Tibial nerve (tissue), 4 donors: ENCODE results near the gene PSPH. TPM values are rescaled to one million over a fixed set of nuclear protein-coding genes. Genes with fewer than 3 reads are reported as not detected.
"Not testable (repeated sequence)": the region's sequence is repeated elsewhere in the genome, so short reads cannot be mapped to it uniquely, and the experiment has no call there.

Source experiments
- DNase-seq, 2 donors: peaks; one replicate each; pipeline ENCODE4 v3.0.0-alpha.2; 2019; ENCODE audit warnings: low spot score in 2 of 2
- H3K27ac ChIP-seq, 4 donors: fragments of 200-600 bp; sonication (generic) in 3 of 4; one replicate each; pipeline ENCODE4 v1.5.1; 2017 to 2019; ENCODE audit warnings: mild to moderate bottlenecking in 1 of 4
- H3K27me3 ChIP-seq, 2 donors: fragments of 200-600 bp; sonication (generic) in 1 of 2; one replicate each; pipeline versions ENCODE4 v1.5.1 to v1.6.0; 2017 to 2019
- H3K36me3 ChIP-seq, 3 donors: fragments of 200-600 bp; sonication (generic); one replicate each; pipeline ENCODE4 v1.5.1; 2018 to 2019
- H3K4me1 ChIP-seq, 4 donors: fragments of 200-600 bp; sonication (generic) in 3 of 4; one replicate each; pipeline ENCODE4 v1.5.1; 2017 to 2019
- H3K4me3 ChIP-seq, 4 donors: fragments of 200-600 bp; sonication (generic) in 3 of 4; one replicate each; pipeline ENCODE4 v1.5.1; 2017 to 2019; ENCODE audit warnings: mild to moderate bottlenecking in 1 of 4, moderate library complexity in 1 of 4
- H3K9me3 ChIP-seq, 4 donors: fragments of 200-600 bp; sonication (generic) in 3 of 4; one replicate each; pipeline ENCODE4 v1.5.1; 2017 to 2019
- CTCF ChIP-seq, 5 experiments: fragments of 200-600 bp in 3 of 5; fragments of 450-650 bp in 2 of 5; sonication (generic) in 3 of 5; IDR thresholded peaks; one replicate each; pipeline ENCODE4 v1.5.1; 2016 to 2019; ENCODE audit warnings: antibody characterized with exemption in 5 of 5, mild to moderate bottlenecking in 3 of 5, moderate library complexity in 2 of 5
- EP300 ChIP-seq, 2 donors: sonication (generic); formaldehyde crosslinking; IDR thresholded peaks; one replicate each; pipeline ENCODE4 v1.6.1; 2017; ENCODE audit warnings: antibody characterized with exemption in 2 of 2, mild to moderate bottlenecking in 1 of 2
- POLR2A ChIP-seq, 2 donors: fragments of 450-650 bp; IDR thresholded peaks; one replicate each; pipeline ENCODE4 v1.6.1; 2017; ENCODE audit warnings: antibody characterized with exemption in 2 of 2, mild to moderate bottlenecking in 2 of 2, moderate library complexity in 2 of 2
- WGBS, 2 donors: methylation state at CpG; one replicate each; pipeline ENCODE4 v1.1.5; 2018; 5-methylcytosine and 5-hydroxymethylcytosine counted together
- total RNA-seq, 4 donors: library from RNA; depleted of rRNA; stranded (reverse); fragments of >200 nt; gene quantifications; one replicate each; pipeline ENCODE4 v1.1.0, GENCODE V29; 2016

Gene PSPH
- total RNA-seq, 4 donors from 2014 or later: 14.9 to 39.8 (median 25.1) TPM

- Histone ChIP-seq H3K36me3 (peaks cover 0 to 58% (median 13%) of the 10 kb centered on the region in 3 donors), H3K9me3 (no peaks in the 10 kb centered on the region), H3K27me3 (no peaks in the 10 kb centered on the region), H3K4me1 (peaks cover 0 to 29% (median 7%) of the 10 kb centered on the region in 4 donors), H3K27ac (no peak overlapping the region), H3K4me3 (no peak overlapping the region)
- DNase-seq: no peak
- 77 to 88% methylated on average over 2 of the region's 2 CpGs for WGBS, 2 donors
- no peak for TF ChIP-seq EP300 (IDR thresholded peaks at IDR 0.05)
- no peak for TF ChIP-seq POLR2A (IDR thresholded peaks at IDR 0.05)
- no peak for TF ChIP-seq CTCF (IDR thresholded peaks at IDR 0.05)
Observed at GRCh38 chr7:56053993-56054392, 2.7 kb upstream of the PSPH start.

GRCh38 chr7:56053379-56053778, 2.1 kb upstream of the PSPH start:
- Histone ChIP-seq H3K4me3 (no peak overlapping the region), H3K4me1 (peaks cover 0 to 35% (median 7%) of the 10 kb centered on the region in 4 donors), H3K27ac (no peak overlapping the region), H3K27me3 (no peaks in the 10 kb centered on the region), H3K36me3 (peaks cover 0 to 52% (median 11%) of the 10 kb centered on the region in 3 donors), H3K9me3 (no peaks in the 10 kb centered on the region)
- no peak for DNase-seq
- no peak for TF ChIP-seq POLR2A (IDR thresholded peaks at IDR 0.05)
- no peak for TF ChIP-seq CTCF (IDR thresholded peaks at IDR 0.05)
- TF ChIP-seq EP300 (IDR thresholded peaks at IDR 0.05): no peak
- WGBS, 2 donors: 84 to 91% methylated on average over 9 of the region's 9 CpGs

- Histone ChIP-seq H3K4me1 (peaks cover 0 to 51% (median 9%) of the 10 kb centered on the region in 4 donors), H3K27ac (peak overlapping the region; percentile 68 to 94 (median 91)), H3K27me3 (no peaks in the 10 kb centered on the region), H3K4me3 (peak overlapping the region; percentile 70 to 100 (median 81)), H3K9me3 (no peaks in the 10 kb centered on the region), H3K36me3 (peaks cover 0 to 28% (median 0%) of the 10 kb centered on the region in 3 donors)
- 1% methylated on average over 9 of the region's 9 CpGs for WGBS, 2 donors
- no peak for TF ChIP-seq POLR2A (IDR thresholded peaks at IDR 0.05)
- no peak for DNase-seq
Observed at GRCh38 chr7:56051053-56051338, 248 bp downstream of the PSPH start.

- H3K27ac ChIP-seq: peak overlapping the region in 2 of 4 donors; percentile 9 to 27
Observed at GRCh38 chr7:56048763-56049162, 2.5 kb downstream of the PSPH start.

GRCh38 chr7:56048245-56048644, 3.0 kb downstream of the PSPH start:
- Histone ChIP-seq H3K27ac (peak overlapping the region in 3 of 4 donors; percentile 9 to 27 (median 15)), H3K4me1 (peaks cover 0 to 47% (median 8%) of the 10 kb centered on the region in 4 donors), H3K9me3 (no peaks in the 10 kb centered on the region), H3K27me3 (no peaks in the 10 kb centered on the region), H3K4me3 (no peak overlapping the region), H3K36me3 (peaks cover 0 to 8% (median 0%) of the 10 kb centered on the region in 3 donors)
- DNase-seq: no peak
- no peak for TF ChIP-seq EP300 (IDR thresholded peaks at IDR 0.05)
- no peak for TF ChIP-seq CTCF (IDR thresholded peaks at IDR 0.05)
- TF ChIP-seq POLR2A (IDR thresholded peaks at IDR 0.05): no peak
- 52 to 73% methylated on average over 1 of the region's 1 CpG for WGBS, 2 donors

More at GRCh38 chr7:56048763-56049162, 2.5 kb downstream of the PSPH start:
- not testable (repeated sequence) for H3K9me3 ChIP-seq, DNase-seq, H3K27me3 ChIP-seq, H3K4me3 ChIP-seq
- H3K36me3 ChIP-seq: peaks cover 0 to 12% (median 0%) of the 10 kb centered on the region in 3 donors
- WGBS, 2 donors: 50 to 64% methylated on average over 8 of the region's 8 CpGs
- H3K4me1 ChIP-seq: peaks cover 0 to 51% (median 9%) of the 10 kb centered on the region in 4 donors

GRCh38 chr7:56047446-56048116, 3.7 kb downstream of the PSPH start:
- DNase-seq, H3K9me3 ChIP-seq, H3K27me3 ChIP-seq, H3K4me3 ChIP-seq, H3K36me3 ChIP-seq: not testable (repeated sequence)
- peaks cover 0 to 40% (median 5%) of the 10 kb centered on the region in 4 donors for H3K4me1 ChIP-seq
- peak overlapping the region in 3 of 4 donors; percentile 15 to 75 (median 53) for H3K27ac ChIP-seq
- WGBS, 2 donors: 78 to 85% methylated on average over 11 of the region's 11 CpGs
